ENCODE measurements around the gene SPATA7.

SPATA7 gene

GRCh38 chr14:88422919-88423650 is 37.6 kb downstream of the SPATA7 start:
- Histone ChIP-seq H2AFZ (ENCODE audit: low read length) (no peak overlapping the region), H2BK120ac (ENCODE audit: low read depth, low read length) (no peak overlapping the region), H3K23ac (ENCODE audit: low read depth, low read length, poor library complexity) (no peak overlapping the region), H3K4me1 (ENCODE audit: control insufficient read depth in 2 of 2, insufficient read depth in 1 of 2, low read depth in 1 of 2, low read length in 2 of 2) (peaks cover 0 to 3% of the 10 kb centered on the region in 2 donors), H3K4me3 (ENCODE audit: low read length in 2 of 2) (no peak overlapping the region), H2BK12ac (ENCODE audit: low read length) (no peak overlapping the region), H3K9ac (ENCODE audit: low read depth, low read length, poor library complexity) (no peak overlapping the region), H3K4me2 (ENCODE audit: insufficient read depth, low read length, poor library complexity, severe bottlenecking) (no peak overlapping the region), H3K14ac (ENCODE audit: low read length) (no peak overlapping the region), H3K18ac (ENCODE audit: low read length) (no peak overlapping the region), H2BK15ac (ENCODE audit: low read length) (no peak overlapping the region), H2AK5ac (ENCODE audit: low read depth, low read length) (no peak overlapping the region), H4K8ac (ENCODE audit: low read depth, low read length) (no peak overlapping the region), H3K9me3 (replicated peaks in 1 of 2; ENCODE audit: control insufficient read depth in 2 of 2, insufficient read depth in 1 of 2, low read depth in 1 of 2, low read length in 2 of 2) (peaks cover 0 to 10% of the 10 kb centered on the region in 2 donors), H2BK5ac (ENCODE audit: low read length) (no peak overlapping the region), H3K79me1 (ENCODE audit: low read depth, low read length) (no peaks in the 10 kb centered on the region), H3K27ac (replicated peaks; ENCODE audit: low read length) (no peak overlapping the region), H3K27me3 (ENCODE audit: control insufficient read depth in 3 of 3, insufficient read depth in 3 of 3, low read depth in 1 of 3, low read length in 3 of 3) (no peaks in the 10 kb centered on the region), H3K4ac (ENCODE audit: low read length) (no peak overlapping the region), H3K36me3 (replicated peaks in 1 of 2; ENCODE audit: control insufficient read depth in 2 of 2, insufficient read depth in 2 of 2, low read length in 2 of 2) (peaks cover 1 to 3% of the 10 kb centered on the region in 2 donors), H4K91ac (ENCODE audit: low read depth, low read length, poor library complexity) (no peak overlapping the region)
- no CpG with 5 or more reads among the region's 3 CpGs for WGBS, 2 donors (ENCODE audit: extremely low coverage in 2 of 2, insufficient read length in 2 of 2, insufficient replicate concordance in 1 of 2)
- DNase-seq (ENCODE audit: low spot score) = no peak

- Histone ChIP-seq H2BK5ac (ENCODE audit: low read length) (no peak overlapping the region), H3K4me1 (ENCODE audit: control insufficient read depth in 2 of 2, insufficient read depth in 1 of 2, low read depth in 1 of 2, low read length in 2 of 2) (peaks cover 0 to 3% of the 10 kb centered on the region in 2 donors), H2AK5ac (ENCODE audit: low read depth, low read length) (no peak overlapping the region), H2BK15ac (ENCODE audit: low read length) (no peak overlapping the region), H3K36me3 (replicated peaks in 1 of 2; ENCODE audit: control insufficient read depth in 2 of 2, insufficient read depth in 2 of 2, low read length in 2 of 2) (peaks cover 1 to 3% of the 10 kb centered on the region in 2 donors), H3K9ac (ENCODE audit: low read depth, low read length, poor library complexity) (no peak overlapping the region), H4K91ac (ENCODE audit: low read depth, low read length, poor library complexity) (no peak overlapping the region), H4K8ac (ENCODE audit: low read depth, low read length) (no peak overlapping the region), H3K27me3 (ENCODE audit: control insufficient read depth in 3 of 3, insufficient read depth in 3 of 3, low read depth in 1 of 3, low read length in 3 of 3) (no peaks in the 10 kb centered on the region), H2BK120ac (ENCODE audit: low read depth, low read length) (no peak overlapping the region), H3K18ac (ENCODE audit: low read length) (no peak overlapping the region), H3K27ac (replicated peaks; ENCODE audit: low read length) (no peak overlapping the region), H3K9me3 (replicated peaks in 1 of 2; ENCODE audit: control insufficient read depth in 2 of 2, insufficient read depth in 1 of 2, low read depth in 1 of 2, low read length in 2 of 2) (peaks cover 0 to 3% of the 10 kb centered on the region in 2 donors), H3K4me3 (ENCODE audit: low read length in 2 of 2) (no peak overlapping the region), H2BK12ac (ENCODE audit: low read length) (no peak overlapping the region), H3K14ac (ENCODE audit: low read length) (no peak overlapping the region), H3K4me2 (ENCODE audit: insufficient read depth, low read length, poor library complexity, severe bottlenecking) (no peak overlapping the region), H3K79me1 (ENCODE audit: low read depth, low read length) (no peaks in the 10 kb centered on the region), H3K4ac (ENCODE audit: low read length) (no peak overlapping the region), H3K23ac (ENCODE audit: low read depth, low read length, poor library complexity) (no peak overlapping the region), H2AFZ (ENCODE audit: low read length) (no peak overlapping the region)
- no peak for DNase-seq (ENCODE audit: low spot score)
Measured at GRCh38 chr14:88424573-88424972, 39.1 kb downstream of the SPATA7 start.

- no CpG with 5 or more reads among the region's 7 CpGs for WGBS, 2 donors (ENCODE audit: extremely low coverage in 2 of 2, insufficient read length in 2 of 2, insufficient replicate concordance in 1 of 2)
- H3K4me1 ChIP-seq (ENCODE audit: control insufficient read depth in 2 of 2, insufficient read depth in 1 of 2, low read depth in 1 of 2, low read length in 2 of 2) = peaks cover 0 to 3% of the 10 kb centered on the region in 2 donors
- no peak overlapping the region for H3K23ac ChIP-seq (ENCODE audit: low read depth, low read length, poor library complexity)
- no peak overlapping the region for H2BK12ac ChIP-seq (ENCODE audit: low read length)
- no peaks in the 10 kb centered on the region for H3K9me3 ChIP-seq (replicated peaks in 1 of 2; ENCODE audit: control insufficient read depth in 2 of 2, insufficient read depth in 1 of 2, low read depth in 1 of 2, low read length in 2 of 2)
- no peak overlapping the region for H3K18ac ChIP-seq (ENCODE audit: low read length)
- no peak overlapping the region for H3K4ac ChIP-seq (ENCODE audit: low read length)
- H4K8ac ChIP-seq (ENCODE audit: low read depth, low read length) = no peak overlapping the region
- no peaks in the 10 kb centered on the region for H3K79me1 ChIP-seq (ENCODE audit: low read depth, low read length)
- H3K27ac ChIP-seq (replicated peaks; ENCODE audit: low read length) = no peak overlapping the region
- H2BK15ac ChIP-seq (ENCODE audit: low read length) = no peak overlapping the region
- no peak overlapping the region for H2AFZ ChIP-seq (ENCODE audit: low read length)
- H4K91ac ChIP-seq (ENCODE audit: low read depth, low read length, poor library complexity) = no peak overlapping the region
- H2AK5ac ChIP-seq (ENCODE audit: low read depth, low read length) = no peak overlapping the region
- no peak for DNase-seq (ENCODE audit: low spot score)
- peaks cover 0 to 5% of the 10 kb centered on the region in 2 donors for H3K36me3 ChIP-seq (replicated peaks in 1 of 2; ENCODE audit: control insufficient read depth in 2 of 2, insufficient read depth in 2 of 2, low read length in 2 of 2)
- no peak overlapping the region for H3K4me2 ChIP-seq (ENCODE audit: insufficient read depth, low read length, poor library complexity, severe bottlenecking)
- no peaks in the 10 kb centered on the region for H3K27me3 ChIP-seq (ENCODE audit: control insufficient read depth in 3 of 3, insufficient read depth in 3 of 3, low read depth in 1 of 3, low read length in 3 of 3)
- H2BK5ac ChIP-seq (ENCODE audit: low read length) = no peak overlapping the region
- H3K9ac ChIP-seq (ENCODE audit: low read depth, low read length, poor library complexity) = no peak overlapping the region
- H3K14ac ChIP-seq (ENCODE audit: low read length) = no peak overlapping the region
- no peak overlapping the region for H3K4me3 ChIP-seq (ENCODE audit: low read length in 2 of 2)
- H2BK120ac ChIP-seq (ENCODE audit: low read depth, low read length) = no peak overlapping the region
Measured at GRCh38 chr14:88426271-88426670, 40.8 kb downstream of the SPATA7 start.

DNA sequence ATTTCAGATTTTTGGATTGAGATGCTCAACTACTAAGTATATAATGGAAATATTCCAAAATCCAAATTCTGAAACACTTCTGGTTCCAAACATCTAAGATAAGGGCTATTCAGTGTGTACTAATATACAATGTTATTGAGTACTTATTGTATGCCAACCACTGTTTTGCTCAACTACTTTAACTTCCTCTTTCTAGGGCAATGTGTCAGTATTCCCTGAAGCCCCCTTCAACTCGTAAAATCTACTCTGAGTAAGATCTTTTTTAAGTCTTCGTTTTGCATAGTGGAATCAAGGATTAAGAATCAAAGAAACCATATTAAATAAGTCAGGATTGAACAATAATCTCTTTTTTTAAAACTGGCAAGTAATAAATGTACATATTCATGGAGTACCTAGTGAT is 45.5 kb downstream of the SPATA7 start:
- no peak overlapping the region for H3K4me3 ChIP-seq (ENCODE audit: low read length in 2 of 2)
- no peak overlapping the region for H2BK120ac ChIP-seq (ENCODE audit: low read depth, low read length)
- H3K79me1 ChIP-seq (ENCODE audit: low read depth, low read length) = no peaks in the 10 kb centered on the region
- peaks cover 0 to 5% of the 10 kb centered on the region in 2 donors for H3K36me3 ChIP-seq (replicated peaks in 1 of 2; ENCODE audit: control insufficient read depth in 2 of 2, insufficient read depth in 2 of 2, low read length in 2 of 2)
- no peak overlapping the region for H2AFZ ChIP-seq (ENCODE audit: low read length)
- H4K91ac ChIP-seq (ENCODE audit: low read depth, low read length, poor library complexity) = no peak overlapping the region
- H2BK12ac ChIP-seq (ENCODE audit: low read length) = no peak overlapping the region
- no peak overlapping the region for H4K8ac ChIP-seq (ENCODE audit: low read depth, low read length)
- H2BK15ac ChIP-seq (ENCODE audit: low read length) = no peak overlapping the region
- H3K27ac ChIP-seq (replicated peaks; ENCODE audit: low read length) = no peak overlapping the region
- H3K9ac ChIP-seq (ENCODE audit: low read depth, low read length, poor library complexity) = no peak overlapping the region
- no peaks in the 10 kb centered on the region for H3K27me3 ChIP-seq (ENCODE audit: control insufficient read depth in 3 of 3, insufficient read depth in 3 of 3, low read depth in 1 of 3, low read length in 3 of 3)
- H3K4me2 ChIP-seq (ENCODE audit: insufficient read depth, low read length, poor library complexity, severe bottlenecking) = no peak overlapping the region
- H3K14ac ChIP-seq (ENCODE audit: low read length) = no peak overlapping the region
- no peak overlapping the region for H3K23ac ChIP-seq (ENCODE audit: low read depth, low read length, poor library complexity)
- H2BK5ac ChIP-seq (ENCODE audit: low read length) = no peak overlapping the region
- no peak overlapping the region for H3K18ac ChIP-seq (ENCODE audit: low read length)
- no peak overlapping the region for H3K4ac ChIP-seq (ENCODE audit: low read length)
- DNase-seq (ENCODE audit: low spot score) = no peak
- no CpG with 5 or more reads among the region's 2 CpGs for WGBS, 2 donors (ENCODE audit: extremely low coverage in 2 of 2, insufficient read length in 2 of 2, insufficient replicate concordance in 1 of 2)
- no peaks in the 10 kb centered on the region for H3K9me3 ChIP-seq (replicated peaks in 1 of 2; ENCODE audit: control insufficient read depth in 2 of 2, insufficient read depth in 1 of 2, low read depth in 1 of 2, low read length in 2 of 2)
- no peak overlapping the region for H2AK5ac ChIP-seq (ENCODE audit: low read depth, low read length)
- peaks cover 0 to 3% of the 10 kb centered on the region in 2 donors for H3K4me1 ChIP-seq (ENCODE audit: control insufficient read depth in 2 of 2, insufficient read depth in 1 of 2, low read depth in 1 of 2, low read length in 2 of 2)

Data from neuronal stem cell (in vitro differentiated cells).